Measurements from ENCODE around the gene ABTB2.

The ABTB2 gene

DNA sequence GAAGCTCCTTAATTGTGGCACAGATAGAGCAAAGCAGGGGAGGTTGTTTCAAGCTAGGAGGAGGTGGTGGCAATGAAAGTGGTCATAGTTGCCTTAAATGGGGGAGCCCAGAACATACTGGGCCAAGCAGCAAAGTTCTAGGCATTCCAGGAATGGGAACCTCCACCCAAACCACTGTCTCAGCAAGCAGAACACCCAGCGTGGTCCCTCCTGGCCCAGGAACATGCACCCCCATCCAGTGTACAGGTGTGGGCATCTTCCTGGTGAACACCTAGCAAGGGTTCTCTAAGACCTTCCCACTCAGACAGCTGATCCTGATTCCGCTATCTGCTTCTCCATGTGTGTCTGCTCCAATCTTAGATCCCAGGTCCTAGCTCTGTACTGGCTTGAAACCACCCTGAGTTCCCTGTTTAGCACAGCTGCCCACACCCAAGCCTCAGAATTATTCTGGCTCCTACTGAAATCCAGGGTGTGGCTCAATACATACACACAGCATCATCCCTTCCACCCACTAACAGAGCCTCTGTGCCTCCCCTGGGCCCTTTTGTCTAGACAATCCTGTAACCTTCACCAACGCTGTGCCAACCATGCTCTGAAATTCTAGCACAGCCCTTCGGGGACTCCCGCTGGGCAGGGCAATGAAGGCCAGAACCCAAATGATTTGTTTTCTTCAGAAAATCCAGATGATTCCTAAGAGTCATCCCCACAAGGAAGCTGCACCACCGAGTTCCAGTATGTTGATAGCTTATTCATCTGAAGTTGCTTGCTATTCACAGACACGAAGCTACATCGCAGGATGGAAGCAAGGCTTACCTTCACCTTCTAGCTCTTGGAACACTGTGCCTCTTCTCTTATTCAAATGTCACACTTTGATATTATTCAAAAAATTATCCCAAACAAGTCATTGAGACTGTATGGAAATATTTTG is 76.6 kb downstream of the ABTB2 start:
- H3K4me2 ChIP-seq = no peak overlapping the region
- no peak overlapping the region for H3K9ac ChIP-seq
- no peaks in the 10 kb centered on the region for H3K9me3 ChIP-seq
- H4K20me1 ChIP-seq = no peaks in the 10 kb centered on the region
- no peak for TF ChIP-seq Cebpa-rat (IDR thresholded peaks at IDR 0.05)
- peaks cover 12% of the 10 kb centered on the region for H3K4me1 ChIP-seq
- no peaks in the 10 kb centered on the region for H3K36me3 ChIP-seq
- no peak overlapping the region for H3K27ac ChIP-seq
- H3K27me3 ChIP-seq = no peaks in the 10 kb centered on the region
- H3K4me3 ChIP-seq = no peak overlapping the region

DNA sequence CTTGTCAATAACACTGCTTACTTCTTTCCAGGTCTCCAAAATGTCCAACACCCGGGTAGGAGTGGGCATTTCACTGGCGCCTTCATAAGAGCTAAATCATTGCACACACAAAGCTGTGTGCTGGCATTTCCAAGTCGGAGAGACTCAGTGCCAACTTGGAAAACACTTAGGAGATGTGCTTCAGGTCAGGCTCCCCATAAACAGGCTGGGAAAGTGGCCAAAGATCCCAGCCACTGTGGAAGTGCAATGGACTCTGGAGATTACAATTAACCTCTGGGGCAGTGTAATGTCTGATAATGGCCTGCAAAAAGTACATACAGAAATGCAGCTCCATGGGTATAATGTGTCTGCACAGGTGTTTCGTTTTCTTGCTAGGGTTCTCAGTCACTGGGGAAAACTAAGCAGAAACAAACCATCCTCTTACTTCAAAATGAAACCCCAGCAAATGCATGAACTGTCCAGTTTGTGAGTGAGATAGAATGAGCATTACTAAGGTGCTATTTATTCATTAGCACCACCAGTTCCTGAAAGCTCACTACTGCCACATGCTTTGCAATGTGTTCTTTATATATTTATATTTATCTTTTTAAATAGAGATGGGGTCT is 79.0 kb downstream of the ABTB2 start:
- Histone ChIP-seq H3K27me3 (no peaks in the 10 kb centered on the region), H3K4me3 (no peak overlapping the region), H3K4me2 (no peak overlapping the region), H3K9me3 (no peaks in the 10 kb centered on the region), H3K27ac (no peak overlapping the region), H3K4me1 (peaks cover 7% of the 10 kb centered on the region), H3K36me3 (no peaks in the 10 kb centered on the region), H4K20me1 (no peaks in the 10 kb centered on the region), H3K9ac (no peak overlapping the region)
- TF ChIP-seq Cebpa-rat (IDR thresholded peaks at IDR 0.05) = no peak

DNA sequence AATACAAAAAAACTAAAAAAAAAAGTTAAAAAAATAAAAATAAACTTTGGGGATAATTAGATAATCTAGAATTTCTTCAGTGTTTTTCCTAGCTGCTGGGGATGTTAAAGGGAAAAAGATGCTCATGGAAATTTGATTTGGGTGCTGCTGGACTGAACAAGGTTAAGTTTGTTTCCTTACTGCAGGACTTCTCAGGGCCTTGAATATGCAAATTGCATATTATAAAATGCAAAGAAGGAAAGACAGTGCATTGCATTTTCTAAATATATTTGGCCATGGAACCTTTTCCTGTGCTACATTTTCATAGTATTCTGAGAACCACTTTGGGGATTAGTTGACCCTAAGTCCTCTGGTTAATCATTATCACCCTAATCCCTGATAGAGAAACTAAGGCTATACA is 79.6 kb downstream of the ABTB2 start:
- no peaks in the 10 kb centered on the region for H3K9me3 ChIP-seq
- H3K4me2 ChIP-seq = no peak overlapping the region
- H3K4me3 ChIP-seq = no peak overlapping the region
- no peak overlapping the region for H3K27ac ChIP-seq
- no peak for TF ChIP-seq Cebpa-rat (IDR thresholded peaks at IDR 0.05)
- H3K4me1 ChIP-seq = peaks cover under 1% of the 10 kb centered on the region; the same call in 1 of the 2 replicates
- H3K36me3 ChIP-seq = no peaks in the 10 kb centered on the region
- no peak overlapping the region for H3K9ac ChIP-seq
- H4K20me1 ChIP-seq = no peaks in the 10 kb centered on the region
- H3K27me3 ChIP-seq = no peaks in the 10 kb centered on the region

DNA sequence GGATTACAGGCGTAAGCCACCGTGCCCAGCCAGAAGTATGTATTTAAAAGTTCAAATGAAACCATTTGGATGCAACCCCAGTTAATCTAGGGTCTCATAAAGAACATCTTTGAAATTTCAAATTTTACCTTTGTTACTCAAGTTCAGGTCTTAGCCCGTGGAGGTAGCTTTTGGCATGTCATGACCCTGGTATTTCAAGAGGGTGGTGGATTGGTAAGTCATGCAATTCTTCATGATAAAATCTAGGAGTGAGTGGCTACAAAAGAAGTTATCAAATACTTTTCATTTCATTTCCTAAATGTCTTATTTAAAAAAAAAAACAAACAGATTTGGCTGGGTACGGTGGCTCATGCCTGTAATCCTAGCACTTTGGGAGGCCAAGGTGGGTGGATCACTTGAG is 80.6 kb downstream of the ABTB2 start:
- no peaks in the 10 kb centered on the region for H3K27me3 ChIP-seq
- no peaks in the 10 kb centered on the region for H3K9me3 ChIP-seq
- H3K4me3 ChIP-seq = no peak overlapping the region
- no peaks in the 10 kb centered on the region for H3K4me1 ChIP-seq
- H3K4me2 ChIP-seq = no peak overlapping the region
- H4K20me1 ChIP-seq = no peaks in the 10 kb centered on the region
- no peak overlapping the region for H3K9ac ChIP-seq
- TF ChIP-seq Cebpa-rat (IDR thresholded peaks at IDR 0.05) = no peak
- no peaks in the 10 kb centered on the region for H3K36me3 ChIP-seq
- no peak overlapping the region for H3K27ac ChIP-seq

DNA sequence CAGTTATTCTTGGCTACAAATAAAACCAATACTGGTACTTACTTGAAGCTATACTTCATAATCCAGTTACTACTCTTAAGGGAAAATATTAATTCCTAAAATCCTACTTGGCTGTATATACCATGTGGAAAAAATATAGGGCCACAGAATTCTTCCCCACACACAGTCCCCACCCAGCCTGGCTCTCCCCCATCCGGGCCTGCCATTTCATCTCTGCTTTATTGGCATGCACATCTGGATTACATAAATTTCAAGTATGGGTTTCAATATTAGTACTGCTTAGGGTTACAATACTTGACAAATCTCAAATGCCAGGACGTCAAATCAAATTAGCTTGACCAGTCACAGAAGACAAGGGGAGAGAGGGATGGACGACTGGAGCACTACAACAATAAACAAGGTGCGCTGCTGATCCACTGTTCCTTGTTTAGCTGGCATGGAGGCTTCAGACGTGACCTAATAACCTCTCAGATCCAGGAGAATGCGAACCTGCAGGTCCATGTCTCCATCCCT is 81.4 kb downstream of the ABTB2 start:
- Histone ChIP-seq H3K27ac (no peak overlapping the region), H3K9ac (no peak overlapping the region), H3K4me2 (no peak overlapping the region)

DNA sequence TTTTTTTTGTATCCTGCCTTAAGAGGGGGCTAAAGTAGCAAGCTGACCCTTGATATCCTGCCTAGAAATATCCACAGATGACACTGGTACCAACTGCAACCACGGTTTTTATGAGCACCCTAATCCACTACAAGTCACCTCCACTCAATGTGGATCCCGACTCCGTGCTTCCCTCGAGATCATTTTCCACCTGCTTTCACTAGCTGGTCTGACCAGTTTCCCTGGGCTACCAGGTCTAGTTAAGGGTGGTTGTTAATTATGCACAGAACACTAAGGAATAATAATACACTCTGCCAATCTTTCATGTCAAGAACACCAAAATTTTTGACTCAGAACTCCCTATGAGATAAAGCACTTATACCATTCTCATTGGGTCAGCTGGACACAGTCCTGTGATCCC is 82.3 kb downstream of the ABTB2 start:
- H3K4me1 ChIP-seq = no peaks in the 10 kb centered on the region
- no peaks in the 10 kb centered on the region for H3K9me3 ChIP-seq
- H3K27me3 ChIP-seq = no peaks in the 10 kb centered on the region
- no peak overlapping the region for H3K4me3 ChIP-seq
- TF ChIP-seq Cebpa-rat (IDR thresholded peaks at IDR 0.05) = no peak
- H3K9ac ChIP-seq = no peak overlapping the region
- H3K27ac ChIP-seq = no peak overlapping the region
- no peak overlapping the region for H3K4me2 ChIP-seq
- H4K20me1 ChIP-seq = no peaks in the 10 kb centered on the region
- no peaks in the 10 kb centered on the region for H3K36me3 ChIP-seq

More for the DNA sequence above, 81.4 kb downstream of the ABTB2 start:
- TF ChIP-seq Cebpa-rat (IDR thresholded peaks at IDR 0.05) = no peak
- Histone ChIP-seq H3K9me3 (no peaks in the 10 kb centered on the region), H4K20me1 (no peaks in the 10 kb centered on the region), H3K27me3 (no peaks in the 10 kb centered on the region), H3K36me3 (no peaks in the 10 kb centered on the region), H3K4me1 (no peaks in the 10 kb centered on the region), H3K4me3 (no peak overlapping the region)

DNA sequence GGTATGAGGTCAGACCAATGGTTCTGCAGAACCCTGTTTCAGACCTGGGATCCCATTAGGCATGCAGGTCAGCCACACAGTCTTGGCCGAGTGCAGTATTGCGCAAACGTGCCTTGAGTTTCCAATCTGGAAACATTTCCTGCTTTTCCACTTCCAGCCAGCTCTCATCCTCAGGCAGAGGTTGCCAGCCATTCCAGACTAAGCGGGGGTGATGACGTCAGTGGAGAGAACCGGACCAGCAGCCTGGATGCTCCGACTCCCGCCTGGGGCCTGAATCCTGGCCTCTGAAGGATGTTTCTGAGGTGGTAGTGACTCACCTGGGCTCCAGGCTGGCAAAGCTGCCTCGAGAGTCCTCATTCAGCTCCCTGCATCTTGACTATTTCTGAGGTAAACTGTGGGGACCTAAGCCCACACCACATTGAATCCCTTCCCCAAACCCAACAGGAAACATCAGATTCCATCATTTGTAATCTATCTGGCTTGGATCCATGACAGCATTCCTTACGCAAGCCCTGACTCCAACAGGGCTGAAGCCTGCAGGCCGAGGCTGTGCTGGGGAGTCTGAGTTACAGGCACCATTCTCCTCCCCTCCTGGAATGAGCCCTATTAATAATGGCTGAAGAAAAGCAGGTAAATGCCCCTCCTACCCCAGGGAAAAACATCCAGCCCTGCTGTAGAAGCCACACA is 83.0 kb downstream of the ABTB2 start:
- no peaks in the 10 kb centered on the region for H3K27me3 ChIP-seq
- no peak overlapping the region for H3K4me2 ChIP-seq
- no peak overlapping the region for H3K27ac ChIP-seq
- H3K4me3 ChIP-seq = no peak overlapping the region
- no peaks in the 10 kb centered on the region for H3K9me3 ChIP-seq
- peaks cover 2% of the 10 kb centered on the region for H3K4me1 ChIP-seq
- H3K9ac ChIP-seq = no peak overlapping the region
- no peaks in the 10 kb centered on the region for H3K36me3 ChIP-seq
- no peaks in the 10 kb centered on the region for H4K20me1 ChIP-seq
- 0 out of 2 replicates have a peak, but pooled peaks have one; percentile 48 for TF ChIP-seq Cebpa-rat (IDR thresholded peaks at IDR 0.05)

DNA sequence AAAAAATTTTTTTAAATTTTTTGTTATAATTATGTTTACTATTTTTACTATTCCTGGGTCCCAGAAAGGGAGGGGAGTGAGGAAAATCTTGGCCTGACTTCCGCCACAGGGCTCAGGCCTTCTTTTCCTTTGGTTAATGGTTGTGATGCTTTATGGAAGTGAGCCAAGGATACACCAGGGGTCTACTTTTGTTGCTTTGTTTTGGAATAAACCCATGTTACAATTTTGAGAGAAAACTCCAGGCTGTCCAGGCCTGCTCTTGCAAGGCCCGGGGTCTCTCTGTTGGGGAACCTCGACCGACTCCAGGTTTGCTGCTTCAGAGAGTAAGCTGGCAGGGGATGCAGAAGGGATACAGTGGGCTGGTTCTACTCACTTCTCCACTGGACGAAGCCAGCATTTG is 84.7 kb downstream of the ABTB2 start:
- no peak overlapping the region for H3K4me2 ChIP-seq
- H3K9me3 ChIP-seq = no peaks in the 10 kb centered on the region
- H3K27ac ChIP-seq = no peak overlapping the region
- no peak overlapping the region for H3K9ac ChIP-seq
- TF ChIP-seq Cebpa-rat (IDR thresholded peaks at IDR 0.05) = no peak
- no peaks in the 10 kb centered on the region for H4K20me1 ChIP-seq
- no peaks in the 10 kb centered on the region for H3K27me3 ChIP-seq
- peaks cover 20% of the 10 kb centered on the region for H3K4me1 ChIP-seq
- H3K4me3 ChIP-seq = no peak overlapping the region
- H3K36me3 ChIP-seq = no peaks in the 10 kb centered on the region

DNA sequence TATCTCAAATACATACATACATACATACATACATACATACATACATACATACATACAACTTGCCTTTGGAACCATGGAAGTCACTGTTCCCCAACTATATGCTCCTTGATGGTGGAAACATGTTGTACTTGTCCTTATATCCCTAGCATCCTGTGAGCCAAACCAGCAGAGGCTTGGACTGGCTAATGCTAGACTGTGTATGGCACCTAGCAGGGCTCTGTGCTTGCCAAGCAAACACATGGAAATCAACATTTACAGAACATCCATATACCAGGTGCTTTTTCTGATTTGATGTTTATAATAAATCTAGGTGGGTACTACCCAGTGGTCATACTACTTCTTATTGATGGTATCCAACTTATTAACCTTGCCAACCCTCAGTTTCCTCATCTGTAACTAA is 86.1 kb downstream of the ABTB2 start:
- no peak for TF ChIP-seq Cebpa-rat (IDR thresholded peaks at IDR 0.05)
- Histone ChIP-seq H3K36me3 (no peaks in the 10 kb centered on the region), H3K4me3 (no peak overlapping the region), H3K27ac (no peak overlapping the region), H3K4me1 (peaks cover 32% of the 10 kb centered on the region), H3K4me2 (no peak overlapping the region), H4K20me1 (no peaks in the 10 kb centered on the region), H3K9ac (no peak overlapping the region), H3K9me3 (no peaks in the 10 kb centered on the region), H3K27me3 (no peaks in the 10 kb centered on the region)

DNA sequence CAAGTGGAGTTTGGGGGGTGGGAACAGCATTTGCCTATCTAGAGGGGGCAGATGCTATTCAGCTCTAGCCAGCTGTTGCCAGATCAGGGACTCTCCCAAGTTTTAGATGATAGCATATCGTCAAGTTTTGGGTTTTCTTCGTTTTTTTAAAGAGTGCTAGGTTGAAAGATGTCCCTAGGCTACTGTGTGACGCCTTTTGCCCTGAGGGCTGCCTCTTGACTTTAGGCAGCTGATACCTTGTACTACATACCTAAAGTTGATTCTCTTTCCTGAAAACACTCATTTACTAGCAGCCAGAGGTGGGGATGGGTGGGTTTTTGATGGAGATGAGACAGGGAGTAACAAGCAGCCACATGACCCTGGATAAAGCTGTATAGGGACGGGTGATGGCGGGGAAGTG is 87.1 kb downstream of the ABTB2 start:
- no peak overlapping the region for H3K9ac ChIP-seq
- H3K36me3 ChIP-seq = no peaks in the 10 kb centered on the region
- TF ChIP-seq Cebpa-rat (IDR thresholded peaks at IDR 0.05) = no peak
- H3K27ac ChIP-seq = no peak overlapping the region
- H3K4me3 ChIP-seq = no peak overlapping the region
- H3K9me3 ChIP-seq = no peaks in the 10 kb centered on the region
- no peak overlapping the region for H3K4me2 ChIP-seq
- no peaks in the 10 kb centered on the region for H4K20me1 ChIP-seq
- peaks cover 42% of the 10 kb centered on the region for H3K4me1 ChIP-seq
- no peaks in the 10 kb centered on the region for H3K27me3 ChIP-seq

Data from BLaER1 (cell line).